T-helper 2 cell (primary cell): ENCODE measurements around the gene KRT81.
A peak's percentile ranks its signal among the peaks of the same experiment; 100 is the strongest.
"Not testable (repeated sequence)": the region's sequence is repeated elsewhere in the genome, so short reads cannot be mapped to it uniquely, and the experiment has no call there.

Experiments
- DNase-seq, 5 experiments: peaks; one replicate each; pipeline versions ENCODE4 v3.0.0 to v3.0.0-alpha.2; 2012 to 2022

Gene KRT81

GRCh38 chr12:52317468-52318052, 26.2 kb upstream of the KRT81 start:
- DNase-seq, result no peak

GRCh38 chr12:52316701-52317100, 25.4 kb upstream of the KRT81 start:
- DNase-seq, result no peak

GRCh38 chr12:52316290-52316689, 25.0 kb upstream of the KRT81 start:
- no peak for DNase-seq

GRCh38 chr12:52315721-52316120, 24.4 kb upstream of the KRT81 start:
- DNase-seq, result peak in 1 of 5 experiments; percentile 31

GRCh38 chr12:52314511-52314910, 23.2 kb upstream of the KRT81 start:
- DNase-seq, result no peak

GRCh38 chr12:52313926-52314325, 22.6 kb upstream of the KRT81 start:
- DNase-seq, result no peak

- DNase-seq, result no peak
These were observed 22.1 kb upstream of the KRT81 start for GRCh38 chr12:52313461-52313860.

GRCh38 chr12:52312086-52312485, 20.8 kb upstream of the KRT81 start:
- no peak for DNase-seq

- no peak for DNase-seq
These were observed 19.9 kb upstream of the KRT81 start for GRCh38 chr12:52311285-52311648.

GRCh38 chr12:52310622-52311284, 19.4 kb upstream of the KRT81 start:
- no peak for DNase-seq

- no peak for DNase-seq
These were observed 17.6 kb upstream of the KRT81 start for GRCh38 chr12:52308806-52309425.

- peak in 3 of 5 experiments; percentile 8 to 53 (median 30) for DNase-seq
These were observed 16.8 kb upstream of the KRT81 start for GRCh38 chr12:52307836-52308805.

GRCh38 chr12:52306731-52307130, 15.4 kb upstream of the KRT81 start:
- no peak for DNase-seq

- no peak for DNase-seq
These were observed 14.8 kb upstream of the KRT81 start for GRCh38 chr12:52305921-52306705.

- peak in 1 of 5 experiments; percentile 27 for DNase-seq
These were observed 13.6 kb upstream of the KRT81 start for GRCh38 chr12:52304941-52305411.

- not testable (repeated sequence) for DNase-seq
These were observed 11.0 kb upstream of the KRT81 start for GRCh38 chr12:52302242-52302914.

- not testable (repeated sequence) for DNase-seq
These were observed 10.4 kb upstream of the KRT81 start for GRCh38 chr12:52301721-52302120.

- DNase-seq, result no peak
These were observed 9.7 kb upstream of the KRT81 start for GRCh38 chr12:52300796-52301691.

GRCh38 chr12:52298677-52299190, 7.4 kb upstream of the KRT81 start:
- no peak for DNase-seq

- DNase-seq, result no peak
These were observed 5.4 kb upstream of the KRT81 start for GRCh38 chr12:52296572-52297215.
